Measurements from ENCODE around the gene AKAP6.
A peak's percentile ranks its signal among the peaks of the same experiment; 100 is the strongest.

Gene AKAP6

DNA sequence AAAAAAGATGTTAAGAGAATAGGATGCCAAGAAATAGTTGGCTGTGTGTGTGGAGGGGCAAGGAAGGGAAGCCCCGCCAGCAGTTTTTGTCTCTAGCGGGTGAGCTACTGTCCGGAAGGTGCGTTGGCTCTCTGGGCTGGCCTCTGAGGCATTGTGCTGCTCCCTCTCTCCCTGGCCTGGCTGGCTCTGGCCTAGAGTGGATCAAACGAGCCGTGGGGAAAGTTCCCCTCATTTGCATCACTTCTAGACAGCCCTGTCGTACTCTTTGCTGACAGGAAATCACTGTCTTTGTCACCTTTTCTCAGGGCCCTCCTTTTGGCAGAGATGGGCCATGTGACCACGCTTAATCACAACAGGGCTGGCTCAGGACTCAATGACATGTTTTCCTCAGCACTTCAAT lies 373.5 kb downstream of the AKAP6 start:
- FAIRE-seq = no peak
- TF ChIP-seq, protein P1, sequence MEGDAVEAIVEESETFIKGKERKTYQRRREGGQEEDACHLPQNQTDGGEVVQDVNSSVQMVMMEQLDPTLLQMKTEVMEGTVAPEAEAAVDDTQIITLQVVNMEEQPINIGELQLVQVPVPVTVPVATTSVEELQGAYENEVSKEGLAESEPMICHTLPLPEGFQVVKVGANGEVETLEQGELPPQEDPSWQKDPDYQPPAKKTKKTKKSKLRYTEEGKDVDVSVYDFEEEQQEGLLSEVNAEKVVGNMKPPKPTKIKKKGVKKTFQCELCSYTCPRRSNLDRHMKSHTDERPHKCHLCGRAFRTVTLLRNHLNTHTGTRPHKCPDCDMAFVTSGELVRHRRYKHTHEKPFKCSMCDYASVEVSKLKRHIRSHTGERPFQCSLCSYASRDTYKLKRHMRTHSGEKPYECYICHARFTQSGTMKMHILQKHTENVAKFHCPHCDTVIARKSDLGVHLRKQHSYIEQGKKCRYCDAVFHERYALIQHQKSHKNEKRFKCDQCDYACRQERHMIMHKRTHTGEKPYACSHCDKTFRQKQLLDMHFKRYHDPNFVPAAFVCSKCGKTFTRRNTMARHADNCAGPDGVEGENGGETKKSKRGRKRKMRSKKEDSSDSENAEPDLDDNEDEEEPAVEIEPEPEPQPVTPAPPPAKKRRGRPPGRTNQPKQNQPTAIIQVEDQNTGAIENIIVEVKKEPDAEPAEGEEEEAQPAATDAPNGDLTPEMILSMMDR (IDR thresholded peaks at IDR 0.05; ENCODE audit: insufficient read depth, missing control alignments) = no peak
- DNase-seq (ENCODE audit: insufficient read length, low spot score) = no peak

DNA sequence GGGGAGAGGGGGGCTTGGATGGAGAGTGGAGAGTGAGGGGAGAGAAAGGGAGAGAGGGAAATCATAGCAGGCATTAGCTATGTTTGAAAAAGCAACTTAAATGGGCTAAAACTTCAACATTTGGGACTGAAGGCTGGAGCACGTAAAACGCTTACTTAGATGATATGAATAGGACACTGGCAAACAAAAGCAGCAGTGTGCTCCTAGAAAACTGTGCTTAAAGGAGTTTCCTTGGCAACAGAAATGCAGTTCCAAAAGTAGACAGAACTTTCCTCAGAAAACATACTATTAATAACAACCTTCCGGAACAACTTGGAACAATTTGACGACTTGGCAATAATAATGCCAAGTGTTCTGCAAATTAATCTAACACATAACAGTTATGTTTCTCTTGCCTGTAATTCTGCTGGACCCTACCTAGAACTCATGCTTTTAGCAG lies 374.1 kb downstream of the AKAP6 start:
- TF ChIP-seq, protein P1 (IDR thresholded peaks at IDR 0.05; ENCODE audit: insufficient read depth, missing control alignments) = no peak
- DNase-seq (ENCODE audit: insufficient read length, low spot score) (no peak), FAIRE-seq (no peak)

DNA sequence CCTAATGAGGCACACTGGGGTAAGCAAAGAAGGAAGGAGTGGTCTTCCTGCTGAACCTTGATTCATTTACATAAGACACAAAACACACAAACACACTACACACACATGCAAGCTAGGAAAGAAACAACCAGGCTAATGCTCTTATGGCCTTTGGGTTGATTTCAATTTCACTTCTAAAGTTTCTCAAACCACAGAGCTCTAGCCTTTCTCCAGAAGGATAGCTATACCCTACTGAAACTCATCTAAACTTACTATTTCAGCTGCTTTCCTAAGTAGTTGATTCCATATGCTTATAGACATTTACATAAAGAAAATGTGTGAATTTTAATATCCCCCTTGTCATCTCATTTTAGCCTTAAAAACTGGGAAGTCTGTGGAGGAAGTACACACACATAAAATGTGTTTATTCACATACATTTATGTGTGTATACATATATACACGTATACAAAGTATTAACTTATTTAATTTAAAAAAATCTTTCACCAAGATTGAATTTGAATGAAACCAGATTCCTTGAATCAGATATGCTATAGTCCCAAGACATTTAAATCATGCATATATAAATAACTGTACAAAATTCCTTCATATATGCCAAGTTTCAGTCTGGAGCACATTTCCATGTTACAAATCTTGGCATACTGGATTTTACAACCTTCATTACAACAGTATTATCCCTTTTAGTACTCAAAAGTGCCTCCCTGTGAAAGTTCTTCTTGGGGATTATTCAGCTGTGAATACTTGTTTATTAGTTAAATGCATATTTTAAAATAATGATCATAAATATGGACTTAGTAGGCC lies 377.8 kb downstream of the AKAP6 start:
- DNase-seq (ENCODE audit: insufficient read length, low spot score) (no peak), FAIRE-seq (peak; percentile 21)
- TF ChIP-seq, protein P1 (IDR thresholded peaks at IDR 0.05; ENCODE audit: insufficient read depth, missing control alignments) = no peak

DNA sequence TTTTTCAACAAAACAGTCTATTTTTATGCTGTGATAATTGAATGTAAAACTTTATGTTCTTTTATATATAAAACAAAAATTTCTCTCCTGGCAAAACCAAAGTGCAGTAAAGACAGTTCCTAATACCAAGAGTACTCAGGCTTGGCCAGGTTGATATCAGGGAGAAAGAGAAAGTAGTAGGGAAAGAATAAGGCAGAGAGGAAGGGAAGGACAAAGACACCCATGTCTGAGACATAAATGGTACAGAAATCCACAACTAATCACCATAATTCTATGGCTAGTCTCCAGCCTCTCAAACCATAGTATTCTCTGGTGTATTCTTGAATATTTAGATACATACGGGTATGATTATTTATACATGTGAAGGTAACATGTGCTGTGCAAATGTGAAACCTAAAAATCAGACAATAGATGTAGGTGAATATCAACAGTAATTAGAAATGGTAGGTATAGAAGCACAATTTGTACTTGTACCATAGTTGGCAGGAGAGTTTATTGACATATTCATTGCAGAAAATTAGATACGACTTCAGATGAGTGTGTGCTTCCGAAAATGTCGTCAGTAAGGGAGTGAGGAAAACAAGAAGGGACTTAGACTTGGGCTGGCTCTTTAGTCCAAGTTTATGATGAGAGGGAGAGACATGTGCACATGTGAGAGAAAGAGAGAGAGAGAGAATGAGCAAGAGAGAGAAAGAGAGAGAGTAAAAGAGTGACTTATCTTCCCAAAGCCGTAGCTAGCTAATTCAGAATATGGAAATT lies 378.8 kb downstream of the AKAP6 start:
- TF ChIP-seq, protein P1 (IDR thresholded peaks at IDR 0.05; ENCODE audit: insufficient read depth, missing control alignments) = no peak
- DNase-seq (ENCODE audit: insufficient read length, low spot score) = no peak
- no peak for FAIRE-seq

DNA sequence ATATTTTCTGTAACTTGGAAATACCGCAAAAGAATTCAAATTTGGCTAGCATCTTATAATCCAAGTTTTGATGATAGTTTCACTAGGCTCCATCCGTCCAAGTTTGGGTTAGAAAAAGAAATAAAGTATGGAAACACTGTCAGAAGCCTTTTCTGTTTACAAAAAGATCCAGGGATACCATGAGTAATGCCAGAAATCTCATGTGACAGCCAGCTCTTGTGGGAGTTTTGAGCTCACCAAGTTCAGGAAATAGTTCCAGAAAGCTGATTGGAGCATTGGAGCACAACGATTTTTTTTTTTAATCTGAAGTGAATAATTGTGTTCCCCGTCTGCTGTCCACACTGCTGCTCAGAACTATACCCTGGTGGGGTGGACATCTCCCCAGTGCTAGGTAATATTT lies 379.9 kb downstream of the AKAP6 start:
- FAIRE-seq (no peak), DNase-seq (ENCODE audit: insufficient read length, low spot score) (no peak)
- TF ChIP-seq, protein P1 (IDR thresholded peaks at IDR 0.05; ENCODE audit: insufficient read depth, missing control alignments) = no peak

DNA sequence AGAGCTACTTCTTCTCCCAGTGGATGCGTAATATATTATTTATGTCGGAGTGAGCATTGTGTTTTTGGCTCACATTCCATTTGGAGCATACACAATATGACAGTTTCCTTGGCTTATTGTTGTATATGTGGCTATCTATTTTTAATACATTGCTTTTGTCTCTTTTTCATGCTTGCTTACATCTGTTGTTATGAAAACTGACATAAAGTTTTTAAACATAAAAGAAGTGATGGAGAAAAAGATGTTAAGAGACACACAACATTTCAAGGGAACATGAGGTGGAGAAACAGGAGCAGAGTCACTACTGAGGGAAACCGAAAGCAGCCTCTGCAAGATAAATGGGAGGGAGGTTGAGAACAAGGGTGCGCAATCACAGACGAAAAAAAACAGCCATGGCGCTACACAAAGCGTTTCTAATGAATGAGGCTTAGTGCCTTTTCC lies 381.2 kb downstream of the AKAP6 start:
- TF ChIP-seq, protein P1 (IDR thresholded peaks at IDR 0.05; ENCODE audit: insufficient read depth, missing control alignments) = no peak
- no peak for FAIRE-seq
- no peak for DNase-seq (ENCODE audit: insufficient read length, low spot score)

All from D721Med (cell line).